Activated CD8-positive, alpha-beta memory T cell treated with anti-CD3 and anti-CD28 coated beads for 36 hours (primary cell): ENCODE data around the gene GPX3. TPM values are rescaled to one million over a fixed set of nuclear protein-coding genes. Genes with fewer than 3 reads are reported as not detected.

Source experiments
- CTCF ChIA-PET: fragments of 350-600 bp; sonication (Branson Sonifier 250); formaldehyde crosslinking; loops from one replicate; lab custom pipeline; 2021; ENCODE audit warnings: antibody characterized with exemption; lab: Charles Lee
- POLR2A ChIA-PET: fragments of 350-600 bp; sonication (Branson Sonifier 250); formaldehyde crosslinking; loops from one replicate; lab custom pipeline; 2021; ENCODE audit warnings: antibody characterized with exemption; lab: Charles Lee
- total RNA-seq, 2 experiments: library from RNA; stranded (reverse); gene quantifications; one replicate each; pipeline ENCODE4 v1.2.3, GENCODE V29; 2021

Gene GPX3
- total RNA-seq, 2 experiments from 2014 or later = not detected

GRCh38 chr5:151008210-151008491 is 12.2 kb upstream of the GPX3 start:
- ChIA-PET CTCF (no interaction called here), POLR2A (no interaction called here)

DNA sequence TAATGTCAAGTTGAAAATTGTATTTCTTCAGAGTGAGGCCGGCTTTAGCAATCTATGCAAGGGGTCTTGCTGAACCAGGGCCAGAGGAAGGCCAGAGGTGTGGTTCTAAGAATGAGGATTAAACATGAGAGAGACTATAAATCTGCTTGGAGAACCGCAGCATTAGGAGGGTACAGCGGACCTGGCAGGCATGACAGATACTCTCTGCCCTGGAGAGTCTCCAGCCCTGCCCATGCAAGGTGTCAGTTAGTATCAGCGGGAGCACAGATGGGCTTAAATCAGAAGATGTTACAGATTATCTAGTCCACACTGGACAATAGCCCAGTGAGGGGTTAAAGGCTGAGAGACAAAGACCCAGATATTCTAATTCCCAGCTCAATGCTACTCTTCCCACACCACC is 11.5 kb upstream of the GPX3 start:
- ChIA-PET CTCF (interaction anchor here (1.1 kb wide), 1 partner anchor 39 kb away, joined by 3 read pairs; no protein-coding TSS in a partner anchor), POLR2A (interaction anchor here (0.6 kb wide), 1 partner anchor 561 kb away, joined by 3 read pairs; no protein-coding TSS in a partner anchor)

DNA sequence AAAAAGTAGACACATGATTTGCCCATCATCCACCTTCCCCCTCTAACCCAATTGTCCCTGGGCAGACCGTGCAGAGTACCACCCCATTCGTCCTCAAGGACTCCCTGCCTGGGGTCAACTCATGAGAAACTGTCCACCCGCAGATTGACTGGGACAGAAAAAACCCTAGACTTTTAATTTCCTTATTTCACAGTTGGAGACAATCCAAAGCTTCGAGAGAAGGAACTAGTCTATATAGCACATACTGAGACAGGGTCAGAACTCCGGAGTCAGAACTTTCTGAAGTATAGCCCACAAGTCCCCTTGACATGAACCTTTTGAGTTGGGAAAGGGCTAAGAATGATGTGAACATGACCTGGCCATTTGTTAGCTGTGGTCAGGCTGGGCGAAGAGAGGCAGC is 7.5 kb upstream of the GPX3 start:
- ChIA-PET POLR2A (no interaction called here), CTCF (interaction anchor here (0.7 kb wide), 1 partner anchor 803 kb away, joined by 3 read pairs; no protein-coding TSS in a partner anchor)

GRCh38 chr5:151014680-151015343 is 5.6 kb upstream of the GPX3 start:
- CTCF ChIA-PET = no interaction called here

GRCh38 chr5:151015974-151016587 is 4.3 kb upstream of the GPX3 start:
- ChIA-PET CTCF (no interaction called here), POLR2A (no interaction called here)

More at GRCh38 chr5:151014680-151015343, 5.6 kb upstream of the GPX3 start:
- POLR2A ChIA-PET = no interaction called here

GRCh38 chr5:151016700-151017099 is 3.7 kb upstream of the GPX3 start:
- ChIA-PET POLR2A (no interaction called here), CTCF (no interaction called here)

DNA sequence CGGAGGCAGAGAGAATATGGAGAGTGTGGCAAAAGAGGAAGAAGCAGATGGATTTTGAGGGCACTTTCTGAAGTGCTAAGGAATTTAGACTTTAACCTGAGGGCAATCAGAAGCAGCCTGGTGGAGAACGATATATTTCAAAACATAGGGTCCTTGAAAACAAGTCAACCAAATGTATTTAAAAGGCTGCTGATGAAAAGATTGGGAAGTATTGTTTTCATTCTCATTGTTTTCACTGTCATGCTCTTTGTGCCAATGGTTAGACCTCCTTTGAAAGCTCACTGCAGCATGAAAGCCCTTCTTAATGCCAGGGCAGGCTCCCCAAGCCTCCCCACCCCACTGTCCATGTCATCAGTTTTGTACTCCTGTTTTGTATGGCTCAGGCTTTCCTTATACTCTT is 2.5 kb upstream of the GPX3 start:
- CTCF ChIA-PET = no interaction called here
- POLR2A ChIA-PET = no interaction called here

GRCh38 chr5:151018846-151019245 is 1.5 kb upstream of the GPX3 start:
- ChIA-PET POLR2A (no interaction called here), CTCF (no interaction called here)

GRCh38 chr5:151019331-151019730 is 1.1 kb upstream of the GPX3 start:
- CTCF ChIA-PET = no interaction called here
- POLR2A ChIA-PET = no interaction called here

DNA sequence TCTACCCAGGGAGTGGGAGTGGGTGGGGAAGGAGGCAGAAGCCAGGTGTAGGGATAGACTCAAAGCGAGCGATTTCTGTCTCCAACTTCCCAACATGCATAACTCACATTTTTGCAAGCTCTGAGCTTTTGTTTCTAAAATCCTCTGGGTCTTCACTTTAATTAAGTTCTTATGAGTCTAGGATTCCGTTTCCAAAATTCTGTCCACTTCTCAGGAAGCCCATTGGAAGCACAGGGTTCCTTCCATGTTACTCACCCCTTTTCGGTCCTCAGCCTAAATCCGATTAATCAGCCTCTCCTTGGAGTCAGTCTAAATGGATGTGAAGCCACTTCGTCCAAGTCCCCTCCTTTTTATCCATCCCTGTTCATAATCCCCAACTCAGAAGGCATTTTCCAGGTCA is 1.4 kb downstream of the GPX3 start:
- POLR2A ChIA-PET = no interaction called here
- CTCF ChIA-PET = interaction anchor here (1.0 kb wide), 1 partner anchor 460 kb away, joined by 3 read pairs; no protein-coding TSS in a partner anchor

GRCh38 chr5:151022511-151023018 is 2.2 kb downstream of the GPX3 start:
- POLR2A ChIA-PET = no interaction called here
- CTCF ChIA-PET = interaction anchor here (1.0 kb wide), 1 partner anchor 461 kb away, joined by 3 read pairs; no protein-coding TSS in a partner anchor

- CTCF ChIA-PET = no interaction called here
- POLR2A ChIA-PET = no interaction called here
These were observed 2.7 kb downstream of the GPX3 start for GRCh38 chr5:151023047-151023615.

GRCh38 chr5:151023651-151024050 is 3.3 kb downstream of the GPX3 start:
- POLR2A ChIA-PET = no interaction called here
- CTCF ChIA-PET = no interaction called here

DNA sequence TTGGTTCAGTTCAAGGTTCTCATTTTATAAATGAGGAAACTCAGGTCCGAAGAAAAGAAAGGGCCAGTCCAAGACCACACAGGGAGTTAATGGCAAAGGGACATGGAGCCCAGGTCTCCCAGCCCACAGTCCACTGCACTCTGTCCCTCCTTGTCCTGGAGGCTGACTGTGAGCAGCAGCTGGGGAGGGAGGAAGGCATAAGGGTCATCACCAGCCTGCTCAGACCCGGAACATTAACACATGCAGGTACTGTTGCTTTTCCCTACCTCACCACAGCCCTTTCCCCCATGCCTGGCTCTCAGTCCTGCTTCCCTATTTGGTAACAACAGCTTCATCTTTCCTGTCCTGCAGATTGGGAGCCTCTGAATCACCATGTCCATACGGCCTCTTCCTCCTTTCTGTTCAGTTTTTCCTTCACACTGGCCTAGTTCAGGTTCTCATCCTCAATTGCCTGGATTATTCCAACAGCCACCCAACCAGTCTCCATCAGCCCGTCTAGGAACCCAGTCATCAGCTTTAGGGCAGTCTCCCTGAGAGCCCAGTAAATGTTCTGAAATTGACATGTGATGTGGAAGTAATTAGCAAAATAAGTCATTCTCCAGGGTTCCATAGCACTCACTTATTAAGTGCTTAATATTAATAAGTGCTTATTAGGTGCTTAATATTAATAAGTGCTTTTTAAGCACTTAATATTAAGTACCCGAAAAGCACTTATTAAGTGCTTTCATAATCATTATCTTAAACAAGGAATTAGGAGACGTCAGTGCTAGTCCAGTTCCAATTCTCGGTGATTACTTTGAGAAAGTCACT is 4.3 kb downstream of the GPX3 start:
- CTCF ChIA-PET = no interaction called here
- POLR2A ChIA-PET = interaction anchor here (0.6 kb wide), 1 partner anchor 614 kb away, joined by 6 read pairs; no protein-coding TSS in a partner anchor

- ChIA-PET CTCF (no interaction called here), POLR2A (interaction anchor here (0.6 kb wide), 1 partner anchor 615 kb away, joined by 6 read pairs; no protein-coding TSS in a partner anchor)
These were observed 4.8 kb downstream of the GPX3 start for GRCh38 chr5:151025250-151025606.

- ChIA-PET POLR2A (no interaction called here), CTCF (no interaction called here)
These were observed 5.7 kb downstream of the GPX3 start for GRCh38 chr5:151026088-151026487.

GRCh38 chr5:151026679-151027078 is 6.3 kb downstream of the GPX3 start:
- POLR2A ChIA-PET = no interaction called here
- CTCF ChIA-PET = no interaction called here

DNA sequence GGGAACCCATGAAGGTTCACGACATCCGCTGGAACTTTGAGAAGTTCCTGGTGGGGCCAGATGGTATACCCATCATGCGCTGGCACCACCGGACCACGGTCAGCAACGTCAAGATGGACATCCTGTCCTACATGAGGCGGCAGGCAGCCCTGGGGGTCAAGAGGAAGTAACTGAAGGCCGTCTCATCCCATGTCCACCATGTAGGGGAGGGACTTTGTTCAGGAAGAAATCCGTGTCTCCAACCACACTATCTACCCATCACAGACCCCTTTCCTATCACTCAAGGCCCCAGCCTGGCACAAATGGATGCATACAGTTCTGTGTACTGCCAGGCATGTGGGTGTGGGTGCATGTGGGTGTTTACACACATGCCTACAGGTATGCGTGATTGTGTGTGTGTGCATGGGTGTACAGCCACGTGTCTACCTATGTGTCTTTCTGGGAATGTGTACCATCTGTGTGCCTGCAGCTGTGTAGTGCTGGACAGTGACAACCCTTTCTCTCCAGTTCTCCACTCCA is 7.6 kb downstream of the GPX3 start:
- POLR2A ChIA-PET = no interaction called here
- CTCF ChIA-PET = interaction anchor here (1.1 kb wide), 1 partner anchor 87 kb away, joined by 3 read pairs; no protein-coding TSS in a partner anchor

DNA sequence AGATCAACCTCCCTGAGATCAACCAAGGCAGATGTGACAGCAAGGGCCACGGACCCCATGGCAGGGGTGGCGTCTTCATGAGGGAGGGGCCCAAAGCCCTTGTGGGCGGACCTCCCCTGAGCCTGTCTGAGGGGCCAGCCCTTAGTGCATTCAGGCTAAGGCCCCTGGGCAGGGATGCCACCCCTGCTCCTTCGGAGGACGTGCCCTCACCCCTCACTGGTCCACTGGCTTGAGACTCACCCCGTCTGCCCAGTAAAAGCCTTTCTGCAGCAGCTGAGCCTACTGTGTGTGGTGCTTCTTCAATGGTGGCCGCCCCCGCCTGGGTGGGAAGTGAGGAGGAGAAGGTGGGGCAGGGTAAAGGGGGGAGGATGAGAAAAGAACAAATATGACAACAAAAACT is 8.3 kb downstream of the GPX3 start:
- ChIA-PET POLR2A (no interaction called here), CTCF (no interaction called here)
